GM18861 (cell line): ENCODE results near the gene ZGPAT.

Experiments
- ATAC-seq: cut with Tn5 transposase; IDR thresholded peaks from one replicate; pipeline ENCODE4 v1.9.1; 2021; ENCODE audit not compliant: unreplicated experiment

The ZGPAT gene

GRCh38 chr20:63691711-63692435, 16.0 kb upstream of the ZGPAT start:
- ATAC-seq, result no peak

GRCh38 chr20:63692436-63693082, 15.3 kb upstream of the ZGPAT start:
- ATAC-seq, result no peak

GRCh38 chr20:63693083-63693732, 14.6 kb upstream of the ZGPAT start:
- no peak for ATAC-seq

GRCh38 chr20:63693733-63694583, 13.9 kb upstream of the ZGPAT start:
- ATAC-seq, result no peak

- no peak for ATAC-seq
Observed at GRCh38 chr20:63694584-63695423, 13.0 kb upstream of the ZGPAT start.

GRCh38 chr20:63695424-63696305, 12.2 kb upstream of the ZGPAT start:
- no peak for ATAC-seq

GRCh38 chr20:63696306-63696627, 11.6 kb upstream of the ZGPAT start:
- no peak for ATAC-seq

- ATAC-seq, result no peak
Observed at GRCh38 chr20:63696628-63697356, 11.0 kb upstream of the ZGPAT start, which contains the start of gene TNFRSF6B. Gene TNFRSF6B (plus strand): TSS chr20:63696652. CDS start chr20:63696768, 116 bp downstream.

- no peak for ATAC-seq
Observed at GRCh38 chr20:63697357-63697867, 10.4 kb upstream of the ZGPAT start.

- no peak for ATAC-seq
Observed at GRCh38 chr20:63697868-63698545, 9.8 kb upstream of the ZGPAT start.

GRCh38 chr20:63698739-63699465, 8.9 kb upstream of the ZGPAT start:
- no peak for ATAC-seq

- ATAC-seq, result no peak
Observed at GRCh38 chr20:63699466-63700198, 8.2 kb upstream of the ZGPAT start.

GRCh38 chr20:63700199-63701050, 7.4 kb upstream of the ZGPAT start:
- no peak for ATAC-seq

GRCh38 chr20:63701051-63701328, 6.8 kb upstream of the ZGPAT start:
- ATAC-seq, result no peak

- ATAC-seq, result no peak
Observed at GRCh38 chr20:63701329-63702035, 6.4 kb upstream of the ZGPAT start.
